HuH-7.5 (cell line): Measurements from ENCODE around the gene KCNQ5.

Source experiments
- DNase-seq: peaks from one replicate; pipeline ENCODE4 v3.0.0; 2011; ENCODE audit warnings: low spot score

Gene KCNQ5

DNA sequence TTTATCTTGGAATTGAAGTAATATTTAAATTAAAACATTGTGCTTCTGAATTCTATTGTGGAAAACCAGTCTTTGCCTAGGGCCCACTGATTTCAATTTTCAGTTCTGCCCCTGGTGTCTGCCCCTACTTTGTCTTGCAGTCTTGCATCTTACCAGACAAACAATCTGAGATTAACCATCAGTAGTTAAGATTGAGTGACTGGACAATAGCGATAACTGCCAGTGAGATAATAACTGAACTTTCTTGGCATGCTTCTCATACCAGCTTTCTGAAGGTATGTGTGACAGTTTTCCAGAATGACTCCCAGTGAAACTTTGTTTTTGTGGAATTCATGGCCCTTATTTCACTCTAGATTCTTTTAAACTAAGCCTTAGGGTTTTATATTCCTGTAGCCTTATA, 53.5 kb downstream of the KCNQ5 start:
- DNase-seq, result no peak

DNA sequence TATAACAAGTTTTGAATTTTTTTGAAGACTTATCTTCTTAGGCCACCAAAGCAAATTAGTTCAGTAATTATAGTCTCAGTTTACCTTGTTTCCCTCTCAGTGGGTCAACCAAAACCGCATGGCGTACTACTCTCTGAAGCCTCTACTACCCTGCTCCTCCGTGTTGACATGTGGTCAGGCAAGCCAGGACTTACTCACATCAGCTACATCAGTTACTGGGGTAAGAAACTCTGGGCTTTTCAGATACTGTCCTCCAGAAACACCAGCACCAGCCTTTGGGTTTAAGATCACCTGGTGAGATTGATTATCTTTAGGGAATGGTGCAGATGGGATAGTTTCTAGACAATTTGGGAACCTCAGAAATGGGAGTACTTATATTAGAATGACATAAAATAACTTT, 55.1 kb downstream of the KCNQ5 start:
- DNase-seq, result no peak

DNA sequence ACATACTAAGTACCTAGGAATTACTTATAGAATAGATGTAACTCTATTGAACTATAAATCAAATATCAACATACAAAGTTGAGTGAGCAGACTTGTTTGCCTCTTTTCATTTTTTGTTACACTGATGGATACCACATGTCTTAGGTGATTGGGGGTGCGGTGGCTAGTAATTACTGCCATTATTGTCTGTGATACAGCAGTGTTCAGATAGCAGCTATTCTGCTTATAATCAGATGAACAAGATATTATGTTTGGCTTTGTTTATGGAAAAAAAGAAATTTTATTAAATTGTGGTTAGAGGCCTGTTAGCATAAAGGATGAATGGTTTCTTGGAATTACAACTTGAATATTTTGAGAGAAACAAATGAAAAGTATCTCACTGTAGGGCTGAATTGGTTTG, 55.9 kb downstream of the KCNQ5 start:
- no peak for DNase-seq

DNA sequence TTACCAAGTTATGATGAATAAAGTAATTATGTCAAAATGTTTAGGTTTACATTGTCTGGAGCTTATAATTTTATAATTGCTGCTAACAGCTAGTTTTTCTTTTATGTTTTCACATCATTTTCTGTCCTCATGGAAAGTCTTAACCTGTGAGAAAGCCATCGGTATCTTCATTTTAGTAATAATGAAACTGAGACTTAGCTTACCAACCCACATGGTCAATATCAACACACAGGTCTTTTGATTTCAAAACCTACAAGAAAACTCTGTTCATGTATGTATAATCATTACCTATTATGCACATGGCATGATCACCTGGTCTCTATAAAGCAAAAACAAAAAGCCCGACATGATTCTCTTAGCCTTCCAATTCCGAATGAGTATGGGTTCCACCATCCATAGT, 61.9 kb downstream of the KCNQ5 start:
- no peak for DNase-seq

DNA sequence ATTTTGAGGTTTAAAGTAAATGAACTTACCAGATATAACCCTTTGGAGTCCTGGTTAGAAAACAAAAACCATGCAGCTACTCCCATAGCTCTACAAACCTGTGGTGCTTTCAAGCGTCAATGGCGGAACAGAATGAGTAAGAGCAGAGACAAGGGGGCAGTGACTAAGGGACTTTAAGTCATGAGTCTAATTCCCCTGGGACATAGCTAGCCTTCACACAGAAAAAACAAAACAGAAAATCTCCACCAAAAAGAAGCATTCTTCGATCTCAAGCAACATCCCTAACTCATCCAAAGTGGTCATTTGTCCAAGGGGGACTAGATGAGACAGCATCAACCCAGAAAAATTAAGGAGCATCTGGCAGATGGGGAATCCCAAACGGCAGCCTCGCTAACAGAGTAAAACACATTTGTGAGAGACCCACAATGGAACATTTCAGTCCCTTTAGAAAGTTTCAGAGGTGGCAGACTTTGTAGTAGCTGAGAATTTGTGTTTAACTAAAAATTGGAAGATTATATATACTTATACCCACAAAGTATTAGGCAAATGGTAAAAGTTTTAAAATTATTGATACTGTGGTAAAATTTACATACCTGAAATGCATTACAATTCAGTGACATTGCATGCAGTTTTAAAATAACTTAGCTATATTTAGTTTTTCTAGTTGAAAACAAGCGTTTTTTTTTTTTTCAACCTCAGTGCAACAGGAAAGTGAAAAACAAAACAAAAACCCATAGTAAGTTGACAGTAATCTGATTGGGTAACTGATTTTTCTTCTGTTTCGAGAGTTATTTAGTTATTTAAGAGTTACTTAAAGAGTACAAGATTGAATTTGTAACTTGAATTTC, 67.5 kb downstream of the KCNQ5 start:
- DNase-seq, result no peak

DNA sequence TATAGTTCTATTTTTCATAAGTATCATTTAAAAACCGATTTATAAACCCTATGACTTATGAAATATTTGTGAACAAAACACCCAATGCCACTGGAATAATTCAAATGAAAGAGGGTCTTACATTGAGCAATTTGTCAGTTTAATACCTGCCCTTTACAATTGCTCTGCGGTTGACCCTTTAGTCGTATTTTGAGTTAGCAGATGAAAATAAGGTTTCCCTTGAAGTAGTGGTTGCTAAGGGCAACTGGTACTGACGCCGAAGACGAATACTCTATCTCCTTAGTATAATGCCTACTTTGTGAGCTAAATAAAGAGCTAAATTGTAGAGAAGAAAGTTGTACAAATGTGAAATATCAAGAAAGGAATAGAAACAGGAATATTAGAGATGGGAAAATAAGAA, 69.4 kb downstream of the KCNQ5 start:
- DNase-seq, result no peak

DNA sequence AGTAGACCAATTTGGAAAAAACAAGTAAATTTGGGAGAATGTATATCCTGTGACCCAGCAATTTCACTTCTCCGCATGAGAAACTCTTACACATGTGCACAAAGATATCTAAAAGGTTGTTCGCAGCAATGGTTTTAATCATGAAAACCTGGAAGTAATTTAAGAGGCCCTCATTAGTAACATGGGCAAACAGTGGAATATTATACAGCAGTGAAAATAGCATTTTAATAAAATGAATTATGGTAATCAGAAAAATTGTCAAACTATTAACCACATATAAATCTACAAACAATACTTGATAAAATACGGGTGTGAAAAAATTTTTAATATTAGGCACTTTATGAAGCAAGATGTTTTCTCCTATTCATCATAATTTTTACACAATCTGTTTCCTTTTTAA, 74.2 kb downstream of the KCNQ5 start:
- DNase-seq, result no peak

DNA sequence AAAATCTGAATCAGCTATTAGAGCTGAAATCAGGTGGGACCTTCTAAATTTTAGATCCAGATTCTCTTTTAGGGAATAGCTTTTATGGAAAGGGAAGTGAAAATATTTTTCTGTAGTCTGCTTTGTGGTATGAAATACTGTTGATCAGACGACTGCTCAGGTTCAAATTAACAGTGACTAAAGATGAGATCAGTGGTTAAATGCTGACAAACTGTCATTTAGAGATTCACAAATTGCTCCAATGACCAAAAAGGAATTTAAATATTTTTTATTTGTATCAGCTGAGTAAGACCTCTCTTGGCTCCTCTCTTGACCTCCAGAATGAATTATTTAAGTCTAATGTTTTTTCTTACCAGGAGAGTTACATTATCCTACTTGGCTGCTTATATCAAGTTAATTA, 77.3 kb downstream of the KCNQ5 start:
- DNase-seq, result no peak

DNA sequence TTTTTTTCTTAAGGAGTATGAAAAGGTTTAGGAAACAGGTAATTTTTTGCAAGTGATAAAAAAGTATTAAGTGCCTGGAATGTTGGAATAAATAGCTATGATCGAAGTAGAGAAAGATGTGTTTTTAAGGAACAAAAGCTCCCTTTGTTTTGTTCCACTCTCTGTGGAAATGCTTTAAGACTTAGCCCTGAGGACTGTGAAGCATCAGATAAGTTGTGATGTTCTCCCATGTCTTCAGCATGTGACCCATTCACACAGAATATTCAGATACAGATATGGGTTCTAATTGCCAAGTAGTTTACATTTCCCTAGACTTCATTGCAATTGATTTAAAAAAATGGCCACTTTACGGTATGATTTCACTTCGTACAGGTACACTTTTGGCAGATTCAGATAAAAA, 80.6 kb downstream of the KCNQ5 start:
- no peak for DNase-seq

DNA sequence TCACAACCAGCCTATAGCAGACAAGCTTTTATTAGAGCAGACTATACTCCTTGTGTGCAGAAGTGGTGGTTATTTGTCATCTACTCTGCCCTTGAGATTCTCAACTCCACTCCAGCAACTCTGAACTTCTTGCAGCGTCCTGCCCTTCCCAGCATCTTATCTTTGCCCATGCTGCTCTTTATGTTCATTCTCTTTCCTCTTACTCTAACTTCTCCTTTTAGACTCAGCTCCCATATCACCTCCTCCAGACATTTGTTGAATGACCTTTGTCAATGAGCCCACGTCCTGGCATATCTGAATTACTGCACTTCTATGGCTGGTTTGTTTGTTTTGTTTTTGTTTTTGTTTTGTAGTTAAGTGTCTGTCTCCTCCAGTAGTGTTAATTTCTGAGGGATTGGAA, 81.2 kb downstream of the KCNQ5 start:
- DNase-seq, result no peak

DNA sequence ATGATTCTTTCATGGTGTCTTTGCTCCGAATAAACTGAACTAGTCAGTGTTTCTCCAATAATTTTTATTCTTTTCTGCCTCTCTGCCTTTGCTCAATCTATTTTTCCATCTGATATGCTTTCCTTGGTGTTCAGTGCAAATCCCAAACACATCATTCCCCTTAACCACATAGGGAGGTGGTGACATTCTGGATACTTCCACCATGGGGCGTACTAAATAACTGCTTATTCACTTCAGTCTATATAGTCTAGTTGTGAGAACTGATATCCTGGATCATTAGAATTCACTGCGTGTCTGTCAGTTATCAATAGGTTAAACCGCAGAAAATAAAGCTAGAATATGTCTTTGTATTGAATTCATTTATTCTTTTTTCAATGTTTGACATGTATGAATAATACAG, 83.1 kb downstream of the KCNQ5 start:
- no peak for DNase-seq

DNA sequence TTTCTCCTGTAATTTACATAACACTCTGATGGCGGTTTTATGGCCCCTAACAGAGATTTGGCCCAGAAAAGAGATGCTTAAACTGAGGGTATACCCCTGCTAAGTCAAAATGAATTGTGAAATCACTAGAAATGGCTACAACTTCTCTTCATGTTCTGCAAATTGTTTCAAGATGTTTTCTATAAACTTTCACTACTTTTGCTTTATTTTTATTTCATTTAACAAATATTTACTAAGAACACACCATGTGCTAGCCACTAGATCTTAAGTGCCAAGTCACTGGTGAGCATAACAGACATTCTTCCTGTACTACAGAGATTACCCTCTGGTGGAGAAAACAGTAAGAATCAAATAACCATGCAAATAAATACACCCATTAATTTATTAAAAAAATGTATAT, 87.6 kb downstream of the KCNQ5 start:
- DNase-seq, result no peak

DNA sequence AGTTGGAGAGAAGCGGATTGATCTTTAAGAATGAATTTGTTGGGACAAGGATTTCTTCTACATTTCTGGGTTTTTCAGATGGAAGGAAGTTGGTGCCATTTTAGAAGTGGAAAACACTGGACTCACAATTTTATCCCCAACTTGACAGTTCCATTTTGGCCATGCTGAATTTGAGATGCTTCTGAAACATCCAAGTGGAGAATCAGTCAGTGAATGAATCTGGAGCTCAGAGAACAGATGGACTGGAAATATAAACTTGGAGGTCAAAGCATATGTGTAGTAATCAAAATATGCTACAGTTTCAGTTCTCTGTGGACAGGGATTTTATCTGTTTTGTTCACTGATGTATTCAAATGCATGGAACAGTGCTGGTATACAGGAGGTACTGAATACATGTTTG, 89.9 kb downstream of the KCNQ5 start:
- no peak for DNase-seq

DNA sequence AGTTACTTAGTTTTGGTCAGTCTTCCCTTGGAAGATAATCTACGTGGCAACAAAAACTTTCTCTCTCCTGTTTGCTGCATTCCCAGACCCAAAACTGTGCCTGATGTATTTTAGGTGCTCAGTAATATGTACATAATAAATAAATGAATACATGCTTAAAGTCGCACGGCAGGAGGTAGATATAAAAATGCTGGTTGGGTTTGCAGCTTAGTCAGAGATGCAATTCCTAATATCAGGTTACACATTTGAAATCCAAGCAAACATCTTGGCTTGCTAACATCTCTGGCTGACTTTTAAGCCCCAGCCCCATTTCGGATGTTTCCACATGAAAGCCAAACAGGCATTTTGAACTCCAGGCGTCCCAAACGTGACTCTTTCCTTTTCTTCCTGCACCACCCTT, 91.0 kb downstream of the KCNQ5 start:
- no peak for DNase-seq

DNA sequence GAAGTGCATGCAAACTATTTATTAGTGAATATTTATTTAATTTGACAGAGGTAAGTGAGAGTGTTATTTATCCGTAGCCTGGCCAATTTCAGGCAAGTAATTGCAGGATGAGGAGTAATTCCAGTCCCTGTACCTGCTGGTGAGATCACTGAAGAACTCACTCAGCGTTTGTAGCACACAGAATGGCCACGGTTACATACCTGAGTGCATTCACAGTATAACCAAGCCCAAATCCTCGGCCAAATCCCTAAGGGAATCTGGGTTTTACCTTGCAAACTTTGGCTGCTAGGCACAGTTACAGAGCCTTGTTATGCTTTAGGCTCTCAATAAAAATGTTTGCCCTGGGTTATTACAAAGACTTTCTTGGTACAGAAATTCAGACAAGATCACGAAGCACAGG, 93.3 kb downstream of the KCNQ5 start:
- no peak for DNase-seq

DNA sequence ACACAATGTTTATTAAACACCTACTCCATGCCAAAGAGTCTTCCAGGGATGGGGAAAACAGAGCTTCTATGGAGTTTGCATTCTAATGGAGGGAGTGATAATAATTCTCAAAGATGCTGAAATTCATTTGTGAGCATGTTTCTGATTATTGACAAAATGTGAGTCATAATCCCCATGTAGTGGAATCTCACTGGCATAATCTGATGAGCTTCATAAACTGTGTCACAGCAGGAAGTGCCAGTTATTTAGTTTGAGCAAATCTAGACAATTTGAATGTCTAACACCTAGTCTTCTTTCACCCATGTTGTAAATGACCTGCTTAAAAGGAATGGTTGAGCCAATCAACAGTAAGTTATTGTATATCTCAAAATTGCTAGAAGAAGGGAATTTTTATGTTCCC, 95.1 kb downstream of the KCNQ5 start:
- DNase-seq, result no peak

DNA sequence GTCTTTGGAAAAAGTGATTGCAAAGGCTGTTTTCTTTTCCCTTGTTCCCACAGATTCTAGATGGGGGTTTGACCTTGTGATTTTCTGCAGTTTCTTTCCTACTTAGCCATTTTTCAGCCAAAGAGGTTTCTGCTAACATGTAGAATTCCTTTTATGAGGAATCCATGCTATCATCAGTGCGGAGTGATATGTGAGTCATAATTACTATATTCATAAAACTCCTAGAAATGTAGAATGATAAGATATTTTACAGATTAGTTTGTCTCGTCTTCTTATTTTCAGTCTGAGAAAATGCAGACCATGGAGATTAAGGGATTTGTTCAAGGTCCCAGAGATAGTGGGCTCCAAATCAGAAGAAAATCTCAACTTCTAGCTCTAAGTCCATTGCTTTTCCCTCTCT, 98.6 kb downstream of the KCNQ5 start:
- no peak for DNase-seq

DNA sequence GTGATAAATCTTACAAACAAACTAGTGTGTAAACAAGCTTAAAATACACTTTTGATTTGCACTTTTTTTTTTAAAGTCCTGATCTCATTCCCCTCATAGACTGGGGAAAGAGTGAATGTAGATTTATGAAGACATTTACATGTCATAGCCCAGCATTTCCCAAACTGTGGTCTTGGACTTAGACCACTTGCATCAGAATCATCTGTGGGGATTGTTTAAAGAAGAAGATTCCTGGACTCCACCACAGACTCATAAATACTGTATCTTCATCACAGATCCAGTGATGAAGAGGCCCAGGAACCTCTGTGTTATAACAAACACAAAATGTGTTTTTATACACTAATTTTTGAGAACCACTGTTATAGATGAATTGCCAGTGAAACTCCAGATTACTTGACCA, 99.5 kb downstream of the KCNQ5 start:
- no peak for DNase-seq

DNA sequence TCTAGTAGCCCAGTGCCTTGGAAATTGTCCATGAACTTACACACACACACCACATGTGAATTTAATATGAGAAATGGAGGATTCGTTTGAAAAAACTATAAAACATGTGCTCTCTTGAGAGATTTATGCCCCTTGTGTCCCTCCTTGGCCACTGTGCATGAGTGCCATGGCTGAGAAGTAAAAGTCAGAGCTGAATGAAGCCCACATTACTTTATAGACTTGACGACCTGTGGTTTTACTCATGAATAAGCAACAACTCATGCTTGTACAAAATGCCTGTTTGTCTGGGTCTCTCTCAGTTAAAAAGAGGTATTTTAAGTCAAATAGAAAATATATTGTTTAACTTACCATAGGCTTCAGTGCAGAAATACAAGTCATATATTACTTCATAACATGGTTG, 102.7 kb downstream of the KCNQ5 start:
- DNase-seq, result no peak

DNA sequence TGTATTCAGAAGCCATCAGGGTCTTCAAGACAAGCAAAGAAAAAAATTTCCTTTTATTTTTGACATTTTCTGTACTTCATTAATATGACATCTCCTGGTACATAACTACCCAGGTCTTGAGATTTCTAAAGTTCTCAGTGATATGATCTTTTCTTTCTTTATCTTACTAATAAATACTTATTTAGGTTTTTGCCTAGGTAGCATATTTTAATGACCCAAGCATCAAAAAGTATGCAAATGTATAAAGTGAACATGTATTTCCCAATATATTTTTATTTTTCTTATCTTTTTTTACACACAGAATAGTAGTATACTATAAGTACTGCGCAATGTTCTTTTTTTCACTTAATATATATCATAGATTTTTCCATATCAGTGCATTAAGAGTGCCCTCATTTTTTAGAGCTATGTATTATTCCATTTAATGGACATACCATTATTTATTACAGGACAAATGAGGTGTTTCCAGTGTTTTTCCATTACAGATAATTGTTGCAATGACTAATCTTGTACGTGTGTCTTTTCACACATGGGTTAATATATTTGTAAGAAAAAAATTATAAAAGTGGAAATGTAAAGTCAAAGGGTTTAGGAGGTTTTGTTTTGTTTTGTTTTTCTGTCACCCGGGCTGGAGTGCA, 107.0 kb downstream of the KCNQ5 start:
- no peak for DNase-seq

DNA sequence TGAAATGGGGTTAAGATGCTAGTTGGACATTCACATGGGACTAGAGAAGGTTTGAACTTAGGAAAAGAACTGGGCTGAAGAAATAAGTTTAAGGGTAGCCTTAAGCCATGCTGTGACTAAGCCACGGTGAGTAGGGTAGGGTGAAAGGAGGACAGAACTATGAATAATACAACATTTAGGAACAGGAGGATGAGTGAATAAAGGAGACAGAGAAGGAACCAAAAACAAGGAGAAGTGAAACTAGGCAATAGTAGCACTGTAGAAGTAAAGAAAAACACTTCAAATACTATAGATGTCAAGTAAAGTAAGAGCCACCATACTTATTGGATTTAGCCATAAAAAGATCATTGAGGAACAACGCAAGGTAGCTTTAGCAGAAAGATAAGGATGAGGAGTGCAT, 111.2 kb downstream of the KCNQ5 start:
- DNase-seq, result no peak

DNA sequence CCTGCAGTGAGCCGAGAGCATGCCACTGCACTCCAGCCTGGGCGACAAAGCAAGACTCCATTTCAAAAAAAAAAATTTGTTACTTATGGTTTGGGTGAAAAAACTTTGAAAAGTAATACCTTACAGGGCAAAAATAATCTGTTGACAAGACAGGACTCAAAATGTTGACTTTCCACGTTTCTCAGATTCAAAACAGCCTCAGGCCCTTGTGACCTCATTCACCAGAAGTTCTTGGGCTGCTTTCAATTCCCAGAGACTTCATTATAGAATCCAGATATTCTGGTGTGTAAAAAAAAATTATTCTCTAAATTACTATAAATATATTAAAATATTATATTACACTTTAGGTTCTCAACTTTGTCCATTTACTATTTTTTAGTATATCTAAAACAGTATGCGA, 116.2 kb downstream of the KCNQ5 start:
- DNase-seq, result no peak

DNA sequence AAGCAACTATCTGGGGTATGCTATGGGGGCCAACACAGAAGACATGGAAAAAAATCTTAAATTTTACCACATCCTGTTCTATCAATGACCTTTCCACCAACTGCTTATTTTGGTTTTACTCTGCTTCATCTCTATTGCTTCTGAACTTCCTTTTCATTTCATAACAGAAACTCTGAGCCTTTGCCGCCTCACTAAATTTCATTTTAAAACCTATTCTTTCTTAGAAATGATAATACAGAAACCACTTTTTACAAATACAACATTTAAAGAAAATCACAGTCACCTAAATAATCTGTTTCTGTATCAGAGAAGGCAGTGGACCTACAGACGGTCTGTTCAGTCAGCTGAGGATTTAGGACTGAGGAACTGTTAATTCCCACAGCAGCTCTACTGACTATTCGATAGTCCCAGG, 117.5 kb downstream of the KCNQ5 start:
- DNase-seq, result no peak

DNA sequence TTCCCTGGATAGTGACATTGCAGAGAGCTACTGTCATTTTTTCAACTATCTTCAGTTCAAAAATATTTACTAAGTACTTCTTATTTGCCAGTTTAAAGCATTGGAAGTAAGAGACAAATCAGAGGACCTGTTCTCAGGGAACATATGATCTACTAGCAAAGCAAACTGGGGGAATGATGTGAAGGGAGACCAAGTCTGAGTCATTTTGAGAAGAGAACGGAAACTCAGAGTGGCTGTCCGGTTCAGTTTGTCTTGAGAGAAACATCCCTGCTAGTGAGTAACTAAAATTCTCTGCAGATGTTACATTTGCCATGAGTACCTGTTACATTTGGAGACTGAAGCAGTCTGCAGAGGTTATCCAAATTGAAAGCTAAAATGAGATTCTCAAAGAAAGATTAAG, 118.3 kb downstream of the KCNQ5 start:
- no peak for DNase-seq
